ENCODE measurements around the gene PIEZO2.

PIEZO2 gene

DNA sequence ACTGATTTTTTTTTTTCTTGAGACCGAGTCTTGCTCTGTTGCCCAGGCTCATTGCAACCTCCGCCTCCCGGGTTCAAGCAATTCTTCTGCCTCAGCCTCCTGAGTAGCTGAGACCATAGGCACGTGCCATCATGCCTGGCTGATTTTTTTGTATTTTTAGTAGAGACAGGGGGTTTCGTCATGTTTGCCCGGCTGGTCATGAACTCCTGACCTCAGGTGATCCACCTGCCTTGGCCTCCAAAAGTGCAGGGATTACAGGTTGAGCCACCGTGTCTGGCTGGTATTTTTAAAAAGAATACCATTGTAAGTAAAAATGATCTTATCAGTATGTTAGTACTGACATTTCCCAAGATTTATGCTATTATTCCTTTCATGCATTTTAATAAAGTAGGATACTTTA is 105.7 kb downstream of the PIEZO2 start:
- H3K4me3 Mint-ChIP-seq: no peak overlapping the region
- H3K27me3 Mint-ChIP-seq (ENCODE audit: low read depth): no peaks in the 10 kb centered on the region
- H3K4me1 Mint-ChIP-seq: peaks cover 18% of the 10 kb centered on the region
- no peak overlapping the region for H3K27ac Mint-ChIP-seq
- no peak for TF ChIP-seq CTCF (IDR thresholded peaks at IDR 0.05; ENCODE audit: unreplicated experiment in 3 of 3)
- peaks cover 11% of the 10 kb centered on the region for H3K36me3 Mint-ChIP-seq (ENCODE audit: low read depth)
- peaks cover 6% of the 10 kb centered on the region for H3K9me3 Mint-ChIP-seq

DNA sequence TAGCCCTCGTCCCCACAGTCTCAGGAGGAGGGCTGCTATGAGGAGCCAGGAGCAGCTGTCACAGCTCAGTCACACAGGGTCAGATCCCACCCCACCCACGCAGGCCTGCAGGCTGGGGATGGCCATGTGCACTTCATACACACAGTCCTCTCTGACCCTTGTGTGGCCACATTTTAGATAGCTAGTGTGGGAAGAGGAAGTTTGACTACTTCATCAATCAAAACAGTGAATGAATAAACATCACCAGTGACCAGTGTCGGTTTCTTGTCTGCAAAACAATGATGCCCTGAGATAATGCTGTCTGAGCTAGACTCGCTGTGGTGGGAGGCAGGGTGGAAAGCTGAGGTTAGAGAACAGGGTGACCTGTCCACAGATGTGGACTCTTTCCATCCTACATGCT is 107.1 kb downstream of the PIEZO2 start:
- no peak for TF ChIP-seq CTCF (IDR thresholded peaks at IDR 0.05; ENCODE audit: unreplicated experiment in 3 of 3)
- peak overlapping the region; percentile 41 to 73 (median 66) for H3K27ac Mint-ChIP-seq
- H3K9me3 Mint-ChIP-seq: peaks cover 6% of the 10 kb centered on the region
- H3K4me1 Mint-ChIP-seq: peaks cover 29% of the 10 kb centered on the region
- no peak overlapping the region for H3K4me3 Mint-ChIP-seq
- peaks cover 11% of the 10 kb centered on the region for H3K36me3 Mint-ChIP-seq (ENCODE audit: low read depth)
- H3K27me3 Mint-ChIP-seq (ENCODE audit: low read depth): no peaks in the 10 kb centered on the region

DNA sequence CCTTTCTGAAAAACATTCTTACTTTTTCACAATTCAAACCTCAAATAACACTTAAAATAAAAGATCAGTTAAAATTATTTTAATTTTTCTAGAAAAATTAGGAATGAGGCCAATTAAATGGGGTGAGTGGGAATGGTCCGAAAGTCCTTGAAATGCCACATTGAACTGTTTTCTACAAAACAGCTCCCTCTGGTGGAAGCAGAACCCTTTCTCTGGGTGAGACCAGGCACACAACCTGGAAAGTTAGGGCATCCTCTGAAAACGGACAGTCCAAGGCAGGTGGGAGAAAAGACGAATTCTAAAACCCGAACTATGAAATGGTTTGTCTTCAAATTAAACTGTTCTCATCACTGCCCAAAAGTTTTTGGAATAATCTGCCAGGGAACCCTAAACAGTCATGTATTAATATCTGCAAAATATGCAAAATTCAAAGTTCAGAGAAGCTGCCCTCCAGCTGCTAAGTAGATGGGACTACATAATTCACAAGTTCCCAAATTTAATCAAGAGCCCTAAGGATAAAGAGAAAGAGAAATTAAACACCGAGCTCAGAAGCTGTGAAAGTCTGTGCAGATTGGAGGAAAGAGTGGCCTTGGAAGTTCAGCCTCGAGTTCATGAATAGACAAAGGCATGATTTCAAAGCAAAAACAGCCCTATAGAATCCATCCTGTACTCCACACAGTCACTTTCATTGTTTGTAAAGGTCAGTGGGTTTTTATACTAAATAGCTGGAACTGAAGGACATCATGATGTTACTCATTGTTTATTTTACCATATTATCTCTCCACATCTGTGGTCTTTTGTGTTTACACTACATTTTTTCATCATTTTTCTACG is 108.3 kb downstream of the PIEZO2 start:
- no peaks in the 10 kb centered on the region for H3K27me3 Mint-ChIP-seq (ENCODE audit: low read depth)
- peaks cover 6% of the 10 kb centered on the region for H3K9me3 Mint-ChIP-seq
- TF ChIP-seq CTCF (IDR thresholded peaks at IDR 0.05; ENCODE audit: unreplicated experiment in 3 of 3): peak; percentile 68 to 78 (median 75)
- H3K27ac Mint-ChIP-seq: peak overlapping the region; percentile 41 to 73 (median 66)
- H3K4me3 Mint-ChIP-seq: no peak overlapping the region
- peaks cover 31% of the 10 kb centered on the region for H3K4me1 Mint-ChIP-seq
- peaks cover 7% of the 10 kb centered on the region for H3K36me3 Mint-ChIP-seq (ENCODE audit: low read depth)

- Mint-ChIP-seq H3K27ac (no peak overlapping the region), H3K27me3 (ENCODE audit: low read depth) (no peaks in the 10 kb centered on the region), H3K9me3 (peaks cover 6% of the 10 kb centered on the region), H3K36me3 (ENCODE audit: low read depth) (peaks cover 3% of the 10 kb centered on the region), H3K4me1 (peaks cover 37% of the 10 kb centered on the region), H3K4me3 (no peak overlapping the region)
- no peak for TF ChIP-seq CTCF (IDR thresholded peaks at IDR 0.05; ENCODE audit: unreplicated experiment in 3 of 3)
Observed at GRCh38 chr18:11040359-11040758, 109.0 kb downstream of the PIEZO2 start.

- Mint-ChIP-seq H3K27me3 (ENCODE audit: low read depth) (no peaks in the 10 kb centered on the region), H3K4me1 (peaks cover 45% of the 10 kb centered on the region), H3K4me3 (no peak overlapping the region), H3K9me3 (peaks cover 2% of the 10 kb centered on the region), H3K36me3 (ENCODE audit: low read depth) (no peaks in the 10 kb centered on the region), H3K27ac (peak overlapping the region; percentile 19 to 60 (median 44))
- TF ChIP-seq CTCF (IDR thresholded peaks at IDR 0.05; ENCODE audit: unreplicated experiment in 3 of 3): no peak
Observed at GRCh38 chr18:11037533-11038240, 111.7 kb downstream of the PIEZO2 start.

All from nephron (organoid).